ENCODE data around the gene PLA2G4C. TPM values are rescaled to one million over a fixed set of nuclear protein-coding genes. Genes with fewer than 3 reads are reported as not detected.
A peak's percentile ranks its signal among the peaks of the same experiment; 100 is the strongest.

The PLA2G4C gene, protein sequence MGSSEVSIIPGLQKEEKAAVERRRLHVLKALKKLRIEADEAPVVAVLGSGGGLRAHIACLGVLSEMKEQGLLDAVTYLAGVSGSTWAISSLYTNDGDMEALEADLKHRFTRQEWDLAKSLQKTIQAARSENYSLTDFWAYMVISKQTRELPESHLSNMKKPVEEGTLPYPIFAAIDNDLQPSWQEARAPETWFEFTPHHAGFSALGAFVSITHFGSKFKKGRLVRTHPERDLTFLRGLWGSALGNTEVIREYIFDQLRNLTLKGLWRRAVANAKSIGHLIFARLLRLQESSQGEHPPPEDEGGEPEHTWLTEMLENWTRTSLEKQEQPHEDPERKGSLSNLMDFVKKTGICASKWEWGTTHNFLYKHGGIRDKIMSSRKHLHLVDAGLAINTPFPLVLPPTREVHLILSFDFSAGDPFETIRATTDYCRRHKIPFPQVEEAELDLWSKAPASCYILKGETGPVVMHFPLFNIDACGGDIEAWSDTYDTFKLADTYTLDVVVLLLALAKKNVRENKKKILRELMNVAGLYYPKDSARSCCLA
- 1 to 10 TPM in 2 of 4 donors, under 1 TPM in 1, not detected in 1; 0.61 to 4.0 (median 1.3) TPM for total RNA-seq

GRCh38 chr19:48110350-48110966, at the start of gene PLA2G4C:
Gene PLA2G4C (minus strand): TSS chr19:48110817. CDS start chr19:48106529, 4,288 bp downstream.
- H3K36me3 ChIP-seq: peaks cover 0 to 7% (median 0%) of the 10 kb centered on the region in 3 donors
- WGBS, 2 donors: 0 to 1% methylated on average over 18 to 21 of the region's 27 CpGs
- peaks cover 0 to 36% (median 23%) of the 10 kb centered on the region in 3 donors for H3K4me1 ChIP-seq
- intact Hi-C loops (cut with DNase I): no loop called here
- DNase-seq: peak; percentile 16
- H3K27ac ChIP-seq: peak within 1 kb of the TSS; percentile 80 to 95 (median 90)
- TF ChIP-seq POLR2A (IDR thresholded peaks at IDR 0.05): peak in 2 of 4 donors; percentile 28 to 46
- TF ChIP-seq, protein P1, sequence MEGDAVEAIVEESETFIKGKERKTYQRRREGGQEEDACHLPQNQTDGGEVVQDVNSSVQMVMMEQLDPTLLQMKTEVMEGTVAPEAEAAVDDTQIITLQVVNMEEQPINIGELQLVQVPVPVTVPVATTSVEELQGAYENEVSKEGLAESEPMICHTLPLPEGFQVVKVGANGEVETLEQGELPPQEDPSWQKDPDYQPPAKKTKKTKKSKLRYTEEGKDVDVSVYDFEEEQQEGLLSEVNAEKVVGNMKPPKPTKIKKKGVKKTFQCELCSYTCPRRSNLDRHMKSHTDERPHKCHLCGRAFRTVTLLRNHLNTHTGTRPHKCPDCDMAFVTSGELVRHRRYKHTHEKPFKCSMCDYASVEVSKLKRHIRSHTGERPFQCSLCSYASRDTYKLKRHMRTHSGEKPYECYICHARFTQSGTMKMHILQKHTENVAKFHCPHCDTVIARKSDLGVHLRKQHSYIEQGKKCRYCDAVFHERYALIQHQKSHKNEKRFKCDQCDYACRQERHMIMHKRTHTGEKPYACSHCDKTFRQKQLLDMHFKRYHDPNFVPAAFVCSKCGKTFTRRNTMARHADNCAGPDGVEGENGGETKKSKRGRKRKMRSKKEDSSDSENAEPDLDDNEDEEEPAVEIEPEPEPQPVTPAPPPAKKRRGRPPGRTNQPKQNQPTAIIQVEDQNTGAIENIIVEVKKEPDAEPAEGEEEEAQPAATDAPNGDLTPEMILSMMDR (IDR thresholded peaks at IDR 0.05): no peak
- peak within 1 kb of the TSS; percentile 25 to 70 (median 50) for H3K4me3 ChIP-seq
- no peaks in the 10 kb centered on the region for H3K27me3 ChIP-seq
- H3K9me3 ChIP-seq: no peaks in the 10 kb centered on the region

- DNase-seq: no peak
- no peak overlapping the region for H3K27ac ChIP-seq
- no peaks in the 10 kb centered on the region for H3K9me3 ChIP-seq
- no peaks in the 10 kb centered on the region for H3K27me3 ChIP-seq
- TF ChIP-seq, protein P1 (IDR thresholded peaks at IDR 0.05): peak in 1 of 6 experiments; percentile 4
- no peak for TF ChIP-seq POLR2A (IDR thresholded peaks at IDR 0.05)
- intact Hi-C loops (cut with DNase I): no loop called here
- H3K4me1 ChIP-seq: no peaks in the 10 kb centered on the region
- 92 to 93% methylated on average over 8 to 9 of the region's 12 CpGs for WGBS, 2 donors
- peaks cover 0 to 71% (median 9%) of the 10 kb centered on the region in 3 donors for H3K36me3 ChIP-seq
- no peak overlapping the region for H3K4me3 ChIP-seq
Observed at GRCh38 chr19:48158210-48158790, 47.7 kb upstream of the PLA2G4C start.

- WGBS, 2 donors: 47 to 62% methylated on average over 6 of the region's 9 CpGs
- no peak for DNase-seq
- intact Hi-C loops (cut with DNase I): no loop called here
- Histone ChIP-seq H3K4me3 (no peak overlapping the region), H3K36me3 (peaks cover 0 to 68% (median 0%) of the 10 kb centered on the region in 3 donors), H3K9me3 (no peaks in the 10 kb centered on the region), H3K27ac (no peak overlapping the region), H3K27me3 (no peaks in the 10 kb centered on the region), H3K4me1 (no peaks in the 10 kb centered on the region)
- TF ChIP-seq, protein P1 (IDR thresholded peaks at IDR 0.05): no peak
- TF ChIP-seq POLR2A (IDR thresholded peaks at IDR 0.05): no peak
Observed at GRCh38 chr19:48154003-48154402, 43.4 kb upstream of the PLA2G4C start.

- H3K27ac ChIP-seq: no peak overlapping the region
- no peak overlapping the region for H3K4me3 ChIP-seq
- WGBS, 2 donors: 25 to 31% methylated on average over 8 of the region's 8 CpGs
- intact Hi-C loops (cut with DNase I): no loop called here
- H3K27me3 ChIP-seq: no peaks in the 10 kb centered on the region
- peaks cover 0 to 69% (median 0%) of the 10 kb centered on the region in 3 donors for H3K36me3 ChIP-seq
- no peaks in the 10 kb centered on the region for H3K4me1 ChIP-seq
- DNase-seq: no peak
- TF ChIP-seq, protein P1 (IDR thresholded peaks at IDR 0.05): peak; percentile 76 to 91 (median 89)
- TF ChIP-seq POLR2A (IDR thresholded peaks at IDR 0.05): no peak
- H3K9me3 ChIP-seq: no peaks in the 10 kb centered on the region
Observed at GRCh38 chr19:48152551-48152950, 41.9 kb upstream of the PLA2G4C start.
